H9 (cell line): ENCODE measurements around the gene SCGB1A1. TPM values are rescaled to one million over a fixed set of nuclear protein-coding genes. Genes with fewer than 3 reads are reported as not detected.
"Not testable (repeated sequence)": the region's sequence is repeated elsewhere in the genome, so short reads cannot be mapped to it uniquely, and the experiment has no call there.

Experiments
- DNase-seq: peaks from one replicate; pipeline ENCODE4 v3.0.0-alpha.2; 2017
- H2AFZ ChIP-seq: one replicate; pipeline ENCODE4 v1.6.1; 2013; ENCODE audit warnings: mild to moderate bottlenecking, low read length, control low read depth, moderate library complexity
- H2AK5ac ChIP-seq: 2 replicates; pipeline ENCODE4 v1.6.1; 2013; ENCODE audit warnings: low read length, control low read depth, mixed read lengths; ENCODE audit not compliant: insufficient read length
- H2BK120ac ChIP-seq: one replicate; pipeline ENCODE4 v1.6.1; 2013; ENCODE audit warnings: low read depth, mild to moderate bottlenecking, low read length, control low read depth, inconsistent platforms; ENCODE audit not compliant: poor library complexity, severe bottlenecking
- H2BK12ac ChIP-seq: 2 replicates; pipeline ENCODE4 v1.6.1; 2013; ENCODE audit warnings: low read length, control low read depth, mixed read lengths, low read depth; ENCODE audit not compliant: insufficient read length
- H2BK15ac ChIP-seq: 2 replicates; pipeline ENCODE4 v1.6.1; 2013; ENCODE audit warnings: low read depth, low read length, control low read depth
- H2BK20ac ChIP-seq: one replicate; pipeline ENCODE4 v1.6.1; 2013; ENCODE audit warnings: low read depth, mild to moderate bottlenecking, low read length, control low read depth, inconsistent platforms; ENCODE audit not compliant: poor library complexity, severe bottlenecking
- H2BK5ac ChIP-seq: 2 replicates; pipeline ENCODE4 v1.6.1; 2013; ENCODE audit warnings: low read length, control low read depth, mixed read lengths; ENCODE audit not compliant: insufficient read length
- H3K14ac ChIP-seq: 2 replicates; pipeline ENCODE4 v1.6.1; 2013; ENCODE audit warnings: low read length, control low read depth; ENCODE audit not compliant: insufficient read depth
- H3K18ac ChIP-seq: 2 replicates; pipeline ENCODE4 v1.6.1; 2013; ENCODE audit warnings: low read depth, mild to moderate bottlenecking, mixed read lengths, low read length, control low read depth; ENCODE audit not compliant: insufficient read length
- H3K23ac ChIP-seq: 2 replicates; pipeline ENCODE4 v1.6.1; 2013; ENCODE audit warnings: low read length, control low read depth, mixed read lengths, low read depth; ENCODE audit not compliant: insufficient read length
- H3K23me2 ChIP-seq: 2 replicates; pipeline ENCODE4 v1.6.1; 2013; ENCODE audit warnings: low read depth, mild to moderate bottlenecking, mixed read lengths, low read length, control low read depth; ENCODE audit not compliant: insufficient read length, poor library complexity, severe bottlenecking
- H3K27ac ChIP-seq: 2 replicates; pipeline ENCODE4 v1.5.1; 2013; ENCODE audit warnings: low read length, control low read depth, mixed read lengths, low read depth; ENCODE audit not compliant: insufficient read length
- H3K27me3 ChIP-seq: 2 replicates; pipeline ENCODE4 v1.6.1; 2013; ENCODE audit warnings: low read length, control low read depth, inconsistent platforms; ENCODE audit not compliant: insufficient read depth
- H3K4ac ChIP-seq: 2 replicates; pipeline ENCODE4 v1.6.1; 2013; ENCODE audit warnings: low read depth, mild to moderate bottlenecking, control low read depth, inconsistent platforms, low read length, moderate library complexity
- H3K4me1 ChIP-seq: 2 replicates; pipeline ENCODE4 v1.6.1; 2013; ENCODE audit warnings: low read length, control low read depth, inconsistent platforms; ENCODE audit not compliant: insufficient read depth
- H3K4me2 ChIP-seq: 2 replicates; pipeline ENCODE4 v1.6.1; 2013; ENCODE audit warnings: low read length, control low read depth, mixed read lengths; ENCODE audit not compliant: insufficient read length, insufficient read depth
- H3K56ac ChIP-seq: 2 replicates; pipeline ENCODE4 v1.6.1; 2013; ENCODE audit warnings: low read depth, mild to moderate bottlenecking, mixed read lengths, low read length, control low read depth; ENCODE audit not compliant: insufficient read length
- H3K79me1 ChIP-seq: 2 replicates; pipeline ENCODE4 v1.6.1; 2013; ENCODE audit warnings: low read depth, mild to moderate bottlenecking, moderate library complexity, low read length, control low read depth, inconsistent platforms; ENCODE audit not compliant: insufficient read depth, poor library complexity, severe bottlenecking
- H3K79me2 ChIP-seq: 2 replicates; pipeline ENCODE4 v1.6.1; 2013; ENCODE audit warnings: low read length, control low read depth, inconsistent platforms; ENCODE audit not compliant: insufficient read depth
- H3K9ac ChIP-seq: 2 replicates; pipeline ENCODE4 v1.6.1; 2013; ENCODE audit warnings: low read length, control low read depth, mixed read lengths; ENCODE audit not compliant: insufficient read length; ENCODE audit errors: extremely low read depth
- H3K9me3 ChIP-seq: one replicate; pipeline ENCODE4 v1.6.1; 2013; ENCODE audit warnings: low read depth, low read length, inconsistent platforms; ENCODE audit not compliant: control insufficient read depth
- H3T11ph ChIP-seq: one replicate; pipeline ENCODE4 v1.6.1; 2013; ENCODE audit warnings: mild to moderate bottlenecking, low read length, control low read depth, inconsistent platforms
- H4K20me1 ChIP-seq: one replicate; pipeline ENCODE4 v1.6.1; 2013; ENCODE audit not compliant: control insufficient read depth, insufficient read length, insufficient read depth
- H4K5ac ChIP-seq: 2 replicates; pipeline ENCODE4 v1.6.1; 2013; ENCODE audit warnings: low read depth, mild to moderate bottlenecking, mixed read lengths, low read length, control low read depth; ENCODE audit not compliant: insufficient read length
- H4K8ac ChIP-seq: replicated peaks from 2 replicates; pipeline ENCODE4 v1.6.1; 2013; ENCODE audit warnings: low read length, control low read depth, mixed read lengths, low read depth; ENCODE audit not compliant: insufficient read length
- H4K91ac ChIP-seq: 2 replicates; pipeline ENCODE4 v1.6.1; 2013; ENCODE audit warnings: low read depth, mild to moderate bottlenecking, moderate library complexity, mixed read lengths, low read length, control low read depth; ENCODE audit not compliant: insufficient read length
- H3K27ac Mint-ChIP-seq, 3 experiments: 2 replicates in 2 of 3; 3 replicates in 1 of 3; pipeline ENCODE4 v1.8.0; 2020 to 2021; ENCODE audit warnings: mixed read lengths in 3 of 3, mild to moderate bottlenecking in 1 of 3, moderate library complexity in 1 of 3
- H3K27me3 Mint-ChIP-seq: 2 replicates; pipeline ENCODE4 v1.8.0; 2021; ENCODE audit warnings: low read depth, mild to moderate bottlenecking, moderate library complexity, mixed read lengths
- H3K36me3 Mint-ChIP-seq, 3 experiments: 2 replicates in 2 of 3; 3 replicates in 1 of 3; pipeline ENCODE4 v1.8.0; 2020 to 2021; ENCODE audit warnings: low read depth in 3 of 3, mixed read lengths in 3 of 3; ENCODE audit not compliant: insufficient read depth in 1 of 3
- H3K4me1 Mint-ChIP-seq, 2 experiments: 2 replicates each; pipeline ENCODE4 v1.8.0; 2020; ENCODE audit warnings: mixed read lengths in 2 of 2
- H3K4me3 Mint-ChIP-seq, 2 experiments: 2 replicates in 1 of 2; 3 replicates in 1 of 2; pipeline ENCODE4 v1.8.0; 2020 to 2021; ENCODE audit warnings: mild to moderate bottlenecking in 2 of 2, mixed read lengths in 2 of 2, moderate library complexity in 1 of 2
- H3K9me3 Mint-ChIP-seq, 2 experiments: 2 replicates in 1 of 2; 3 replicates in 1 of 2; pipeline ENCODE4 v1.8.0; 2020; ENCODE audit warnings: mild to moderate bottlenecking in 2 of 2, mixed read lengths in 2 of 2, moderate library complexity in 1 of 2
- WGBS: extraction: QIAGEN DNeasy Blood & Tissue Kit; methylation state at CpG from one replicate; pipeline ENCODE4 v1.1.7; 2013; ENCODE audit warnings: missing lambda C conversion rate, low lambda C conversion rate, mixed read lengths; ENCODE audit not compliant: insufficient read length; ENCODE audit errors: extremely low coverage; 5-methylcytosine and 5-hydroxymethylcytosine counted together
- total RNA-seq: library from RNA; stranded (reverse); gene quantifications from 2 replicates; pipeline ENCODE4 v1.2.1, GENCODE V29; 2021
- TF ChIP-seq, protein P1 (sequence below): fragments of 200-600 bp; sonication (generic); conservative IDR thresholded peaks from 3 replicates; pipeline ENCODE4 v1.8.0; 2021; ENCODE audit warnings: antibody characterized with exemption, mild to moderate bottlenecking

The SCGB1A1 gene
- total RNA-seq, 1 experiment from 2014 or later: not detected

DNA sequence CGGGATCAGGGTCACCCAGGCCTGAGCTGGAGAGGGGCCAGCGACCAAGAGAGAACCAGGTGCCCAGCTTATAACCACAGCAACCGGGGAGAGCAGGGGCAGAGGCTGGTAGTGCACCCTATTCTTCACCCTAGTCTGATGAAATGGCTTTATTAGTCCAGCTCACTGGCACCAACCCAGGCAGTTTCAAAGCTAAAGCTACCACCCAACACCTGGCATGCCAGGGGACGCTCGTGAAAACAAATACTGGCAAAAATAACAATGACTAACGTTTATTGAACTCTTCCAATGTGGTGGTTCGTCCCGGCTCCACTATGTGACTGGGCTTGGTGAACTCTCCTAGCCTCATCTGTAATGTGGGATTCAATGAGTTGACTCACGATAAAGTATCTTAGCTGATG lies 30.6 kb downstream of the SCGB1A1 start:
- no peak overlapping the region for H3K4ac ChIP-seq
- peak overlapping the region; percentile 66 for H2BK20ac ChIP-seq
- H2BK5ac ChIP-seq: no peak overlapping the region
- H3K4me3 Mint-ChIP-seq: no peak overlapping the region
- no peaks in the 10 kb centered on the region for H3K27me3 ChIP-seq
- no peaks in the 10 kb centered on the region for H3K9me3 Mint-ChIP-seq
- H3K4me1 ChIP-seq: peaks cover 3% of the 10 kb centered on the region; the same call in 1 of the 2 replicates
- no peak overlapping the region for H3K14ac ChIP-seq
- no peaks in the 10 kb centered on the region for H3K79me1 ChIP-seq
- H2BK12ac ChIP-seq: no peak overlapping the region
- H3K18ac ChIP-seq: no peak overlapping the region
- no peak for DNase-seq
- H3K9ac ChIP-seq: no peak overlapping the region
- H3K9me3 ChIP-seq: no peaks in the 10 kb centered on the region
- H2BK15ac ChIP-seq: no peak overlapping the region
- WGBS: no CpG with 5 or more reads among the region's 9 CpGs
- H3K79me2 ChIP-seq: no peaks in the 10 kb centered on the region; the same call in 1 of the 2 replicates
- no peak overlapping the region for H4K5ac ChIP-seq
- no peaks in the 10 kb centered on the region for H4K20me1 ChIP-seq
- H3K56ac ChIP-seq: no peak overlapping the region
- no peak overlapping the region for H3K4me2 ChIP-seq
- H3T11ph ChIP-seq: no peak overlapping the region
- H4K91ac ChIP-seq: no peak overlapping the region
- H3K27me3 Mint-ChIP-seq: peaks cover 14% of the 10 kb centered on the region
- TF ChIP-seq, protein P1, sequence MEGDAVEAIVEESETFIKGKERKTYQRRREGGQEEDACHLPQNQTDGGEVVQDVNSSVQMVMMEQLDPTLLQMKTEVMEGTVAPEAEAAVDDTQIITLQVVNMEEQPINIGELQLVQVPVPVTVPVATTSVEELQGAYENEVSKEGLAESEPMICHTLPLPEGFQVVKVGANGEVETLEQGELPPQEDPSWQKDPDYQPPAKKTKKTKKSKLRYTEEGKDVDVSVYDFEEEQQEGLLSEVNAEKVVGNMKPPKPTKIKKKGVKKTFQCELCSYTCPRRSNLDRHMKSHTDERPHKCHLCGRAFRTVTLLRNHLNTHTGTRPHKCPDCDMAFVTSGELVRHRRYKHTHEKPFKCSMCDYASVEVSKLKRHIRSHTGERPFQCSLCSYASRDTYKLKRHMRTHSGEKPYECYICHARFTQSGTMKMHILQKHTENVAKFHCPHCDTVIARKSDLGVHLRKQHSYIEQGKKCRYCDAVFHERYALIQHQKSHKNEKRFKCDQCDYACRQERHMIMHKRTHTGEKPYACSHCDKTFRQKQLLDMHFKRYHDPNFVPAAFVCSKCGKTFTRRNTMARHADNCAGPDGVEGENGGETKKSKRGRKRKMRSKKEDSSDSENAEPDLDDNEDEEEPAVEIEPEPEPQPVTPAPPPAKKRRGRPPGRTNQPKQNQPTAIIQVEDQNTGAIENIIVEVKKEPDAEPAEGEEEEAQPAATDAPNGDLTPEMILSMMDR: no peak
- H3K4me1 Mint-ChIP-seq: peaks cover 4 to 8% of the 10 kb centered on the region in 2 experiments
- no peaks in the 10 kb centered on the region for H3K36me3 Mint-ChIP-seq
- no peak overlapping the region for H4K8ac ChIP-seq
- H3K23me2 ChIP-seq: no peaks in the 10 kb centered on the region
- H2AFZ ChIP-seq: no peak overlapping the region
- H2AK5ac ChIP-seq: no peak overlapping the region
- H2BK120ac ChIP-seq: no peak overlapping the region
- no peak overlapping the region for H3K27ac ChIP-seq
- no peak overlapping the region for H3K23ac ChIP-seq
- no peak overlapping the region for H3K27ac Mint-ChIP-seq

DNA sequence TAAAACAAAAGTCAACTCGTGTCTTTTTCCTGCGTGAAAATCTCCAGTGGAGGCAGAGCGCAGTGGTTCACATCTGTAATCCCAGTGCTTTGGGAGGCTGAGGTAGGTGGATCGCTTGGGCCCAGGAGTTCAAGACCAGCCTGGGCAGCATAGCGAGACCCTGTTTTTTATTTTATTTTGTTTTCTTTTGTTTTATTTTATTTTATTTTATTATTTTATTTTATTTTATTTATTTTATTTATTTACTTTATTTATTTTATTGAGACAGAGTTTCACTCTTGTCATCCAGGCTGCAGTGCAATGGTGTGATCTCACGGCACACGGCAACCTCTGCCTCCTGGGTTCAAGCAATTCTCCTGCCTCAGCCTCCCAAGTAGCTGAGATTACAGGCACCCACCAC lies 31.1 kb downstream of the SCGB1A1 start:
- not testable (repeated sequence) for H2BK5ac ChIP-seq, H4K91ac ChIP-seq, H4K20me1 ChIP-seq, H2BK15ac ChIP-seq, H3K4me1 ChIP-seq, H2BK12ac ChIP-seq, H3K9me3 Mint-ChIP-seq, H3K27me3 ChIP-seq, H3K14ac ChIP-seq, H3K23me2 ChIP-seq, DNase-seq, H2AFZ ChIP-seq, H3K9ac ChIP-seq, H3K27ac Mint-ChIP-seq, H2BK120ac ChIP-seq, H4K5ac ChIP-seq, H3K4me1 Mint-ChIP-seq, H3K79me1 ChIP-seq, H3K4ac ChIP-seq, H3K9me3 ChIP-seq, H3T11ph ChIP-seq, H3K18ac ChIP-seq, H3K23ac ChIP-seq, H2BK20ac ChIP-seq, H3K36me3 Mint-ChIP-seq, H3K4me2 ChIP-seq, H2AK5ac ChIP-seq, H3K56ac ChIP-seq, H4K8ac ChIP-seq, H3K4me3 Mint-ChIP-seq, H3K27ac ChIP-seq, H3K79me2 ChIP-seq
- WGBS: no CpG with 5 or more reads among the region's 7 CpGs
- H3K27me3 Mint-ChIP-seq: peaks cover 14% of the 10 kb centered on the region
